Activated naive CD4-positive, alpha-beta T cell treated with Interleukin-2 at 50 U/mL for 16 hours (primary cell): Measurements from ENCODE around the gene CCDC188.

Experiments used
- DNase-seq: peaks from one replicate; pipeline ENCODE4 v3.0.0-alpha.2; 2020

CCDC188 gene

DNA sequence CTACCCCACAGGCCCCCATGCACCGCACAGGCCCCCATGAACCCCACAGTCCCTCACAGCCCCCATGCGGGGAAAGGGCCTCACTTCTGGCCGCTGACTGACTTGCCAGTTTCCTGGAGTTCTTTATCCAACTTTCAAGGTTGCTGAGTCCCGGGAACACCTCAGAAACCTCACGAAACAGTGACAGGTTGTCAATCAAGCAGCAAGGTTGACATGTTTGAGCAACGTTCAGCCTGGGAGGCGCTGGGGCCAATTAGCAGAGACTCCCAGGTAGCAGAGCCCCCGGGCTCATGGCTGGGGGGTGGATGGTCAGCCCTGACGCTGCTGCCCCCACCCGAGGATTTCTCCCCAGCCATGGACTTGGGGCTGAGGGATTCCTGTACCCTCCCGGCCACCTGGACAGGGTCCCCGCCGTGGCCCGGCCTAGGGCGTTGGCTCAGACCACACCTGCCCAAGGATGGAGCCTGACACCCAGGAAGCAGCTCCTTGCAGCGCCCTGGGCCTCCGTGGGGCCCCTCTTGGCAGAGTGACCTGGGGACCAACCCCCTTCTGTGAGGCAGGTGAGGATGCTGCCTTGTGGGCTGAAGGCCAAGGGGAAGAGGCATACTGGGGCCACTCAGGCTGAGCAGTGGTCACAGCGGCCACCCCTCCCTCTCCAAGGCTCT, 33.8 kb upstream of the CCDC188 start:
- DNase-seq: no peak

DNA sequence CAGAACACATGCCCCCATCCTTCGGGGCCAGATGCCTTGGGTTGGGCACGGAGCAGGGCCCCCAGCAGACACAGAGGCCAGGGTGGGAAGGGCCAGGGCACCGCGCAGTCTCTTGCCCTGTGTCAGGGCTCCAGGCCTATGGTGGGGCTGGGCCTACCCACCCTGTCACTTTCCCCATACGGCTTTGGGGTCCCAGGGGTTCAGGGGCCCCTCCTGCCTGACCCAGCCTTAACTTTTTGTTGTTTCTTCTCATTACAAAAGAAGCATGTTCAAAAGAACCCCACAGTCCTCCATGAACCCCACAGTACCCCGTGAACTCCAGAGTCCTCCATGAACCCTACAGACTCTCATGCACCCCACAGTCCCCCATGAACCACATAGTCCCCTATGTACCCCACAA, 33.0 kb upstream of the CCDC188 start:
- no peak for DNase-seq

DNA sequence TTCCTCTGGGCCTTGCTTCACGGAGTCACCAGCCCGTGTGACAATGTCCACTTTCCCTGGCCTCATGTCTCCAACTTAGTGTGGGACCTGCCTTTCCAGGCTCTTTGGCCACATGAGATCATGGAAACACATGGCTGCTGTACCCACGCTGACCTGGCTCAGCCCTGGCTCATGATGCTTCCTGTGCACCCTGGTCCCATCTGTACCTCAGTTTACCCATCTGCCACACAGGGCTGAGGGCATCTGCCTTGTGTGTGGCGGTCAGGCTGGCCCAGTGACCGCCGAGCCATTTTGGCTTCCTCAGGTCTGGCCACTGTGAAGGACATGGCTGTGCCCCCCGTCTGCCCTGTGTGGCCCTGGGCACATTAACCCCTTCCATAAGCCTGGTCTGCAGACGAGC, 32.2 kb upstream of the CCDC188 start:
- DNase-seq: no peak

- no peak for DNase-seq
These were observed 31.5 kb upstream of the CCDC188 start for GRCh38 chr22:20182365-20182764.

DNA sequence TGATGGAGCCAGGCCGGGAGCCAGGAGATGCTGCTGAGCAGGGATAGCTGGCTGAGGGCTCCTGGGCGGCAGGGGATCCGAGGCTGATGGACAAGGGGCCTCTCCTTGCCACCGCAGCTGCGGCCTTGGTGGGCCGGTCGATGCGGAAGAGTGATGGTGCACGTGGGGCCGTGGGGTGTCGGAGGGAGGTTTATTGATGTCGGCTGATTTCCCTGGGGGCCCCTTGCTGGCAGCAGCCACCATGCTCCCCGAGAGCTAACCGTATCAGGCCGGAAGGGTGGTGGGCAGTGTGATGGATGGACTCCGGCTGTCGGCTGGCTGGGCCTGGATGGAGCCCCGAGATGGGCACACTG, 31.0 kb upstream of the CCDC188 start:
- DNase-seq: no peak

DNA sequence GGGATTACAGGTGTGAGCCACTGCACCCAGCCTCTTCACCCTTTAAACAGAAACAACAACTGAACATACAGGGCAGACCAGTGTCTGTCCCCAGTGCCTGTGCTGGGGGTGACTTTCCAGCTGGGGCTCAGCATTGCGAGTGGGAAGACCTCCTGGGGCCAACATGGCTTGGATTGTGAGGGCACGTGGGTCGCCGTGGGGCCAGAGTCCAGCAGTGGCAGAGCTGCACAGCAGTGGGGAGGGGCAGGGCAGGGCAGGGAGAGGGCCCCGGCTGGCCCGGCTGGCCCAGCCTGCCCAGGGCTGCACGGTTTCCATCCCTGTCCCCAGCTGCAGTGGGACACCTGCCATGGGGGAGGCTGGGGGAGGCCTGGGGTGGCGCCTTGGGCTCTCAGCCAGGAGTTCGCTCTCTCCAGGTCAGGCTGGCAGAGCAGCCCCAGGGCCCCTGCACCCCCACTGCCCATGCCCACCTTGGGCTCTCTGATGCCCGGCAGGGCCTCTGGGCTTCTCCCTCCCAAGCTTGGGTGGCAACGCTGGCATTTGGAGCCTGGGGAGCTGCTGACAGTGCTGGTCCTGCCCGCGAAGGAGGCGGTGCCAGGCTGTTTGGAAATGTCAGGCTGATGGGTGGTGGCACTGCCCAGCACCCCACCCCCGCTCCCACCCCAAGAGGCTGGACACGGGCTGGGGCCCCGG, 30.5 kb upstream of the CCDC188 start:
- DNase-seq: no peak

DNA sequence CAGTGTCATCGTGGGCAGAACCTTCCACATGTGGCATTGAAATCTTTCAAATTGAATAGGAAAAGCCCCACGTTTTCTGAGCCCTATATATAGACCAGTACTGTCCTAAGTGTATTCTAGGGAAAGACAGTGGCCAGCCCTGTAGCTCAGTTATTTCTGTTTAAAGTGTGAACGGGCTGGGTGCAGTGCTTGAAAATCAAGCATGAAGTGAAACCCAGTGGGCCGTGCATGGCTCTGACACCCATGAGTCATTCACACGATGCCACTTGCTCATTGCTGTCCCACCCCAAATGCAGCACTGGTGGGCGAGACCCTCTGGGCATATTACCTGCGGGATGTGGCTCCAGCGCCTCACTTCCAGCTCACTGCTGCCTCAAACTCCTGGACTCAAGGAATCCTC, 29.8 kb upstream of the CCDC188 start:
- no peak for DNase-seq

GRCh38 chr22:20180245-20180630, 29.4 kb upstream of the CCDC188 start:
- DNase-seq: no peak

DNA sequence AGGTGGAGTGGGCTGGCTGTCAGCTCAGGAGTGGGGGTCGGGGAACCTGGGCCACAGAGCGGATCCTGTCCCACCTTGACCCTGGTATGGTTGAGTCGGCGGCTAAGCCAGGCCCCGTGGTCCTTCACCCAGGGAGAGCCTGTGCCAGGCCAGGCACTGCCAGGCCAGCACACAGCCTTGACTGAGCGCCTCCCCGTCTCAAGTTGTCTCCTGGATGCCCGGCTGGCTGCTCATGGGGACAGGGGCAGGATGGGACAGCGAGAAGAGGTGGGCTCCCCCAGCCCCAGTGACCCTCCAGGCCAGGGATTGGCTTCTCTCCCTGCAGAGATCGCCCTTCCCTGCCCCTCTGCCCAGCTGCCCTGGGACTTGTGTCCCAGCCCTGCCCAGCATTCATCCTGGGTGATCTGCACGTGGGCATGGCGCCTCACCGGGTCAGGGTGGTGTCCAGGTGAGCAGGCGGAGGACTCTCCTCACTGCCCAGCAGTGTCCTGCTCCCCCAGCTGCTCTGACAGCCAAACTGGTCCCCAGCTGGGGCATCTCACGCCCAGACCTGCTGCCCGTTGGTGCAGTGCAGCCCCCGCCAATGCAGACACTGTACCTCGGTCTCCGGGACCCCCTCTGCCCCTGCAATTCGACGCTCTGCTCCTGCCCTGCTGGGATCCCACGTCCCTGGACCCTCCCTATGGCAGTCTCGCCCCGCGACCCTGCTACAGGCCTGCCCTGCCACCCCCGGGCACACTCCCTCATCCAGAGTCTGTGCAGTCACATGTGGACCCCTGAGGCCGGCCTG, 28.8 kb upstream of the CCDC188 start:
- DNase-seq: no peak

DNA sequence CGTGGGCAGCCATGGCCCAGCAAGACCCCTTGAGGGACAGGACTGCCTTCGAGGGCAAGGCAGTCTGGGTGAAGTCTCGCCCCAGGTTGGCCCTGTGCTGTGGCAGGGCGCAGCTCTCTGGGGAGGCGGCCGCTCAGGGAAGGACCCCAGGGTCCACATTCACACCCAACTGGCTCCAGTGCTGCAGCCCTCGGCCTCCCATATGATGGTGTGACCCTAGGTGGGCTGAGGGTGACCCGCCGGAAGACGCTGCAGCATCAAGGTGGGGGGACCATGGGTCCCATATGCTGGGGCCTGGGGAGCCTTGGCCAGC, 28.0 kb upstream of the CCDC188 start:
- no peak for DNase-seq

DNA sequence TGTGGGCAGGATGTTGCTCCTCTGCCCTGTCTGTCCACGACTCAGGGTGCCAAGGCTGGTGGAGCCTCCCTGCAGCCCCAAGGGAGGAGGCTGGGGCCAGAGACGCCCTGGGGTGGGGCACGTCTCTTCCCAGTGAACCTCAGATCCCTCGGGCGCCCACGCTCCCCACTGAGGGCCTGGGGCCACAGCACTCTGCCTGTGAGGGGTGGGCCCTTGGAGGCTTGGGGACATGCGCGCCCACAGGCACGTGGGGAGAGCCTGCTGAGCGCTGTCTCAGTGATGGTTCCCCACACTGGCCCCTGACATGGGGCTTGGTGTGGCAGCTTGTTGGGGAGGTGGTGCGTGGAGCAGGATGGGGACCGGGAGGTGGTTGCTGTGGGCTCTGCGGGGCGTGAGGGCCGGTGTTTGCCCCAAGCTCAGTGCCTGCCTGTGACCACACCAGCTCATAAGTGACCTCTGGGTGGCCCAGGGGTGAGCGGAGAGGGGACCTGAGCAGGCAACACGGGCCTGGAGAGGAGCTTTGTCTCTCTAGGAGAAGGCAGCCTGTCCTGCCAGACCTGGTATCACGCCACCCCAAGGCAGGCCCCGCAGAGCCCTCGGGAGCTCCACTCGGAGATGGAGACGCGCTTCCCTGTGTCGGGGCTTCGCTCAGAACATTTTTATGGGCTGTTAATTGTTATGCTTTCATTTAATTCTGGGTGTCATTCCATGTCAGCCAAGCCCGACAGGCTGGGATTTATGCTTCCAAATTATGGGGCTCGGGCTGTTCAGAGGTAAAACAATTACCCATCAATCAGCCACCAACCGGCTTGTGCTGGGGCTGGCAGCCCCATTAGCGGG, 27.4 kb upstream of the CCDC188 start:
- DNase-seq: no peak

GRCh38 chr22:20177217-20177911, 26.5 kb upstream of the CCDC188 start:
- no peak for DNase-seq

GRCh38 chr22:20176421-20177085, 25.7 kb upstream of the CCDC188 start:
- DNase-seq: no peak

DNA sequence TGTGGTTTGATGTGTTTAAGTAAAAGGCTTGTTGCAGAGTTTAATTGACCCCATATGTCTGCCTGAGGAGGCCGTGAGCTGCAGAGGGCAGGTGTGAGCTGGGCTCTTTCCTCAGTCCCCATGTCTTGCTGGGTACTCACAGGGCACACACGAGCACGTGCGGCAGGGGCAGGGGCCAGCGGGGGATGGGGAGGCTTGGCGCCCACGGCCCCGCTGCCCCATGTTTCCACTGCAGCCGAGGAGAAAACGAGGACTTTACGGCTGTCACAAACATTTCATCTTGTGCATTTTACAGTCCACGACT, 24.7 kb upstream of the CCDC188 start:
- no peak for DNase-seq

DNA sequence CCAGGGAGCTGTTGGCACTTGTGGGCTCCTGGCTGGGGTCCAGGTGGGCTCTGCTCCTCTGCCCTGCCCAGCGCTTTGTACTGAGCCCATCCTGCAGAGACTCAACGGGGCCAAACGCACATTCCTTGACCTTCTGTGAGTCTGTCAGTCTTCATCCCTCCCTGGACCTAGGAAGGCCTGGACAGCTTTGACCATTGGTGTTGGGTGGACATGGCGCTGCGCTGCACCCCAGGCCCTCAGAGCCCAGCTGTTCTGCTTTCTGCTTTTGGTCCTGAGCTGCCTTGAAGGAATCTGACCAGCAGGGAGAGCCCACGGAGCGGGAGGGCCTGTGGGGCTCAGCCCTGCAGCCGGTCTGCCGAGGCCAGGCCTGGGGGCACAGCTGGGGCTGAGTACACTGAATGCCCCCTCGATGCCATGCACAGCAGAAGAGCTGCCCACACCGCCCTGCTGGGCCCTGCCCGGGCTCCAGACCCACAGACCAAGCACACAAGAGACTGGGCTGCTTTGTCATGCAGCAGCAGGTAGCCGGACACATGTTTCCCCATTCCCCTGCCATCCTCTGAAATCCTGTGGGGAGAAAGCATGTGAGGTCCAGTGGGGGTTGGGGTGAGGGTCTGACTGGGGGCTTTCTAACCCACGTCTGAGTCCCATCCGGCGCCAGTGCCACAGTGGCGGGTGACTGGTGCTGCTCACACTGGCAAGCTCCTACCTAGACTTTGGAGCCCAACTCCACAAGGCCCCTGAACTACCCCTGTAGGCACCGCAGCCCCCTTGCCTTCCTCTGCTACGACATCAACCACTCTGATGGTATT, 24.1 kb upstream of the CCDC188 start:
- no peak for DNase-seq

DNA sequence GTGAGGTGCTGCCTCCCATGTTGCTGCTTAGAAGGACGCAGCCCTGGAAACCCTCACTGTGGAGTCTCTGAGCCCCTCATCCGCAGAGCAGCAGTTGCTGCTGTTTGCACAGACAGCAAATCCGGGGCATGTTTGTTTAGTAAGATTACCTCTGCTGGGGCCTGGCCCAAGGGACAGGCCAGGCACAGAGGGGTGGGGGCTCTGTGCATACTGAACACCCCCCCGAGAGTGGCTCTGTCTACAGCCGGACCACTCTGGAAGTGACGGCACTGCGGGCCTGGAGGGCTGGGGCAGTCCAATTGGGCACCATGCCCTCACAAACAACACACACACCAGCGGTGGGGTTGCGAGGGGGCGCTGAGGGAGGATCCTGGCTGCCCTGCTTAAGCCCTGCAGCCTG, 22.9 kb upstream of the CCDC188 start:
- no peak for DNase-seq

- no peak for DNase-seq
These were observed 22.4 kb upstream of the CCDC188 start for GRCh38 chr22:20173246-20173645.

DNA sequence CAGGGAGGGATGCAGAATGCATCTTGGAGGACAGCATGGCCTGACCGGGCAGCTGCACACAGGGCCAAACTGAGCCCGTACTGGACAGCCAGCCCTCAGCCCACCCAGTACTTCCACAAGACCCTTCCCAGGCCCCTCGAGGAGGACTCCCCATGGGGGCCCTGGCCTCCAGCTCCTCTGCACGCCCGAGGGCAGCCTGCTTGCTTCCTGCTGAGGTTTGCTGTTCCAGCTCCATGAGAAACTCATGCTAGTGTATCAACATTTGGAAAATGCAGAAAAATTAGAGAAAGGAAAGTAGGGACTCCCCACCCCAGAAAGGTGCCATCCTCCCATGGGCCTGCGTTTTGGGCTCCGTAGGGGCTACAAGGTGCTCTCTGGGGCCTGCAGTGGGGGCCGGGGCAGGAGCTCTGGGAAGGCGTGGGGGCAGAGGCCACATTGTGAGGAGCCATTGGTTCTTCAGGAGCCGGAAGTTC, 21.3 kb upstream of the CCDC188 start:
- no peak for DNase-seq

GRCh38 chr22:20171288-20172140, 20.7 kb upstream of the CCDC188 start:
- DNase-seq: no peak

DNA sequence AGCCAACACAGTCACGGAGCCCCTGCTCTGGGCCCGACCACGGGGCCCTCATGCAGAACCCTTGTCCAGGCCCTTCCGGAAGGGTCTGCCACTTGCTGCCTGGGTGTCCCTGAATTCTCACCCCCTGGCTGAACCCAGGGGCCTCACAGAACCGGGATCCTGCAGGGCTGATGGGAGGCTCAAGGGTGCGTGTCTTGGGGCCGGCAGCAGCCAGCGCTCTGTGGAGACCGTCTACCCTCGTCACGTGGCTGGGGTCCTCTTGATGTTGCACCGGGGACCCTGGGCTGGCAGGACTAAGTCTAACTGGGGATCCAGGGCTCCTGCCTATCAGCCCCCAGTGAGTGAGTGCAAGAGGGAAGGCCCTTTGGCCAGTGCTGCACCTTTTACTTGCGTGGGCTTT, 19.3 kb upstream of the CCDC188 start:
- no peak for DNase-seq
